Fibroblast of villous mesenchyme (primary cell): ENCODE results near the gene ARID1B. TPM values are rescaled to one million over a fixed set of nuclear protein-coding genes. Genes with fewer than 3 reads are reported as not detected.

Experiments
- DNase-seq: peaks from one replicate; pipeline ENCODE4 v3.0.0-alpha.2; 2010; ENCODE audit warnings: low read depth
- H3K4me3 ChIP-seq: 2 replicates; pipeline ENCODE4 v1.5.1; 2011; ENCODE audit warnings: low read depth, mild to moderate bottlenecking, low read length
- CTCF ChIP-seq: IDR thresholded peaks from 2 replicates; pipeline ENCODE4 v1.5.1; 2012; ENCODE audit warnings: low read depth, mild to moderate bottlenecking, low read length; ENCODE audit not compliant: insufficient read depth
- total RNA-seq: library from RNA; depleted of rRNA; stranded (reverse); fragments of >200 nt; gene quantifications from 2 replicates; pipeline ENCODE4 v1.2.3, GENCODE V29; 2012

ARID1B gene
- total RNA-seq, 1 donor, result 41.0 TPM

- no peak for TF ChIP-seq CTCF
- no peak for DNase-seq
- no peak overlapping the region for H3K4me3 ChIP-seq
These were observed 316.4 kb downstream of the ARID1B start for GRCh38 chr6:157093536-157093935.

DNA sequence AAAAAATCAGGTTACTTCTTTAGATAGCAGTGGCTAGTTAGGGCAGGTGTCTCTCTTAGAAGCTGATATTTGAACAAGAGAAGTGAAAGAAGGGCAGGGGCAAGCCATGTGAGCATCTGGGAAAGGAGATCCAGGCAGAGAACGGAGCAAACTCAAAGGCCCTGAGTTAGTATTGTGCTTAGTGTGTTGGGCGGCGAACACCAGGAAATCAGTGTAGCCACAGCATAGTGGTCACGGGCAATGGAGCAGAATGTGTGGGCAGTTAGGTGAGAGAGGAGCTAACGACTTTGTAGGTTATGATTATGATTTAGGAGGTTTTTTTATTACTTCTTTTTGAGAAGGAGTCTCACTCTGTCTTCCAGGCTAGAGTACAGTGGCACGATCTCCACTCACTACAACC lies 316.9 kb downstream of the ARID1B start:
- TF ChIP-seq CTCF, result no peak
- no peak overlapping the region for H3K4me3 ChIP-seq
- no peak for DNase-seq

DNA sequence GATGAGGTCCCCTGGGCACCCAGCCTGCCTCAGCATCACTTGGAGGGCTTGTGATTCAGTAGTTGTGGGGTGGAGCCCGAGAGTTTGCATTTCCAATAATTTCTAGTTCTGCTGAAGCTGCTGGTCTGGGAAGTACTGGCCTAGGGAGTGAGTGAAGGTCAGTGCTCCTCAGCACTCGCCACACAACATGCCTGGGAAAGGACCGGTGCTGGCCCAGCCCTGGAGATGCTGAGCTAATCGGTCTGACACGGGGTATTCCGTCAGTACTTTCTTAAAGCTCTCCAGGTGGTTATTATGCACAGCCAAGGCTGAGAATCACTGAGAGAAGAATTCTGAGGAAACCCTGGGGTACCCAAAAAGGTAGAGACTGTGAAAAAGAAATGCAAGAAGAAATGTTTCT lies 317.9 kb downstream of the ARID1B start:
- no peak for TF ChIP-seq CTCF

DNA sequence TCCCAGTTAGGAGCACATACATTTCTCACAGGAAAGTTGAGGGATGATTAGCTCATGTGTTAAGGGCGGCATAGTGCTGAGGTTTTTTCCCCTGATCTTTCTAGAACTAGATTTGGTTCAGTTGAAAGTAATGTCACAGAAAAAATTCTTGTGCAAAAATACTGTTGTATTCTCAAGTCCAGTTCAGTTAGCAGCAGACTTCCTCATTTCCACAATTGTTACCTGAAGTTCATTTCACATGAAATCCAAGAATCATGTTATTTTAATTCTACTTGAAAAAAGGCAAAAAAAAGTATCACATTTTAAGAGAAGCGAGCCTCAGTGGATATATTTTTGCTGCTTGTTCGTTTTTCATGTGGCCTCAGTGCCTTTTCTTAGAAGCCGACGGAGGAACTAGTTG lies 318.4 kb downstream of the ARID1B start:
- no peak overlapping the region for H3K4me3 ChIP-seq
- no peak for DNase-seq
- no peak for TF ChIP-seq CTCF

More for the DNA sequence above, 317.9 kb downstream of the ARID1B start:
- no peak overlapping the region for H3K4me3 ChIP-seq
- DNase-seq, result no peak

- TF ChIP-seq CTCF, result no peak
These were observed 318.9 kb downstream of the ARID1B start for GRCh38 chr6:157096105-157096504.

DNA sequence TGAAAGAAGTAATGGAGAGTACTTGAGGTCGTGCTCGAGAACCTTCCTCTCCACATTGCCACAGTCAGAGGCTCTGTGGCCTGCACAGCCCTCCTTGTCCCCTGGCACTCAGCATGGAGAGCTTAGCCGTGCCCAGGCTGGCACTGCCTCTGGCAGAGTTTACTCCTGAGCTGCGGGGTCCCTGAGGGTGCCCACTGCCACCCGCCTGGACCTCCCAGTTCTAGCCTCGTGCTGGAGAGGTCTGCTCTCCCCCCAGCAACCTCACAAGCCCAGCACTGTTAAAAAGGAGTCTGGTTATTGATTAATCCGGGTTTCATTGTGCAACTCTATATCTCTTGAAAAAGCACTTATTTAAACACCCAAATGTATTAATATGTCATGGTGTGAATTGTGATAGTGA lies 319.3 kb downstream of the ARID1B start:
- no peak for TF ChIP-seq CTCF
- no peak for DNase-seq
- no peak overlapping the region for H3K4me3 ChIP-seq

More at GRCh38 chr6:157096105-157096504, 318.9 kb downstream of the ARID1B start:
- DNase-seq, result no peak
- H3K4me3 ChIP-seq, result no peak overlapping the region

DNA sequence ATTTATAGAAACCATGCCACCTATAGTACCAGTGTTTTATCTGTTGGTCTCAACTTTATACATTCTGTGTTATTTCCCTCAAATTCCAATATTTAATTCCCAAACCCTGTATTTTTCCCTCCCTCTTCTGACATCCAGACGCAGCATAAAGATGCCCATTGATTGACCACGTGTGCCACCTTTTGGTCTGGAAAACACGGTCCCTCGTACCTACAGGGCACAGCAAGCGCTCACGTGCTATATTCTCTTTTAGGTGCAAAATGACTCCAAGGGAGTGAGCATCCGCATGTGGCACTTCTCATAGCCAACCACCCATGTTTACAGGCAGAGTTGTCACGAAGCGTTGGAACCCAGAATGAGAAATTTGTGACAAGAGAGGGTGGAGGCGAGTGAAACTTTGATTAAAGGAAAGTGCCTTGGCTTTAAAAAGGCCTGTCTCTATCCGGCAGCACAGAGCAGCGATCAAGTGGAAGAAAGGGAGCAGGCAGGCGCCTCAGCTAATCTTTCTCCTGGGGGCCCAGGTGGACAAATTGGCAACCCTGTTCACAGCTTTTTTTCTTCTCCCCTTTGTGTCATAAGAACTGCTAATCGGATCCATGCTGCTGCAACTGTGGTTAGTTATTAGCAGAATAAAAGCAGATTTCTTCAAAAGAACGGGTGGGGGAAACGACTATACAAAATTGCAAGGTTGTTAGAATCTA lies 320.2 kb downstream of the ARID1B start:
- no peak overlapping the region for H3K4me3 ChIP-seq
- no peak for TF ChIP-seq CTCF
- no peak for DNase-seq
